Activated CD4-positive, alpha-beta memory T cell treated with anti-CD3 and anti-CD28 coated beads, Interleukin-2, amount 10 ng/mL, durations not matched to agents 7 days and 5 days (primary cell): ENCODE data around the gene F7. TPM values are rescaled to one million over a fixed set of nuclear protein-coding genes. Genes with fewer than 3 reads are reported as not detected.

Experiments
- CTCF ChIA-PET: fragments of 350-600 bp; sonication (Branson Sonifier 250); formaldehyde crosslinking; loops from one replicate; lab custom pipeline; 2021; ENCODE audit warnings: antibody characterized with exemption, inconsistent platforms; lab: Charles Lee
- POLR2A ChIA-PET: fragments of 350-600 bp; sonication (Branson Sonifier 250); formaldehyde crosslinking; loops from one replicate; lab custom pipeline; 2021; ENCODE audit warnings: antibody characterized with exemption; lab: Charles Lee
- DNase-seq: peaks from one replicate; pipeline ENCODE4 v3.0.0-alpha.2; 2020
- H3K27ac Mint-ChIP-seq: one replicate; pipeline ENCODE4 v1.8.0; 2021; ENCODE audit warnings: mild to moderate bottlenecking, mixed read lengths
- H3K27me3 Mint-ChIP-seq: one replicate; pipeline ENCODE4 v1.8.0; 2021; ENCODE audit warnings: mixed read lengths
- H3K36me3 Mint-ChIP-seq: one replicate; pipeline ENCODE4 v1.8.0; 2021; ENCODE audit warnings: low read depth, mixed read lengths
- H3K4me1 Mint-ChIP-seq: one replicate; pipeline ENCODE4 v1.8.0; 2021; ENCODE audit warnings: mixed read lengths
- H3K4me3 Mint-ChIP-seq: one replicate; pipeline ENCODE4 v1.8.0; 2021; ENCODE audit warnings: mild to moderate bottlenecking, mixed read lengths
- H3K9me3 Mint-ChIP-seq: one replicate; pipeline ENCODE4 v1.8.0; 2021; ENCODE audit warnings: mixed read lengths
- total RNA-seq, 2 experiments: library from RNA; stranded (reverse); gene quantifications; one replicate each; pipeline ENCODE4 v1.2.3, GENCODE V29; 2021

Gene F7
- total RNA-seq, 2 experiments from 2014 or later = not detected

DNA sequence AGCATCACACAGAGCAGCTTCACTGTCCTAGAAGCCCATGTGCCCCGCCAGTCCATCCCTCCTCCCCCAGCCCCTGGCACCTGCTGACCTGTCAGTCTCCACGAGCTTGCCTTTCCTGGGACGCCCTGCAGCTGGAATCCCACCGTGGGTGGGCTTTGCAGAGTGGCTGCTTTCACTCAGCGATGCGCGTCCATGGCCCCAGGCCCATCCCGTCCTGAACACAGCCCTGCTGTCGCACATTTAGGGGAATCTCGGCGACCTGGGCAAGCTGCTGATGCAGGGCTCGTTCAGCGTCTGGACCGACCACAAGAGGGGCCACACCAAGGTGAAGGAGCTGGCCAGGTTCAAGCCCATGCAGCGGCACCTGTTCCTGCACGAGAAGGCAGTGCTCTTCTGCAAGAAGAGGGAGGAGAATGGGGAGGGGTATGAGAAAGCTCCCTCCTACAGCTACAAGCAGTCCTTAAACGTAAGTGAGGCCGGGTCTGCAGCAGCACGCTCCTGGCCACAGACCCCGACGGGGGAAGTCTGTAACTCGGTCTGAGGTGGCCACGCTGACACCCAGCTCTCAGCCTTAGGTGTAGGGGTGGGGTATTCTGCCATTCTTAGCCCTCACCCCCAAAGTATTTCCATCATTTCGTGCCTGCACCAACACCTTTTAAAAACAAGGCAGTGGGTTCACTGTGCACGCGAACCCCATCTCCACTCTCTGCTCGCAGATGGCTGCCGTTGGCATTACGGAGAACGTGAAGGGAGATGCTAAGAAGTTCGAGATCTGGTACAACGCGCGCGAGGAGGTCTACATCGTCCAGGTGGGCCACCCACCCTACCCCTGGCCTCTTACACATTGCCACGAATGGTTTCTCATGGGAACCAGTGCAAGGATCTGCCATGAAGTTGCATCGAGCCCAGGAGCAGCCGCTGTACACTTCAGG is 18.3 kb upstream of the F7 start:
- no peak overlapping the region for H3K27ac Mint-ChIP-seq
- CTCF ChIA-PET = no interaction called here

DNA sequence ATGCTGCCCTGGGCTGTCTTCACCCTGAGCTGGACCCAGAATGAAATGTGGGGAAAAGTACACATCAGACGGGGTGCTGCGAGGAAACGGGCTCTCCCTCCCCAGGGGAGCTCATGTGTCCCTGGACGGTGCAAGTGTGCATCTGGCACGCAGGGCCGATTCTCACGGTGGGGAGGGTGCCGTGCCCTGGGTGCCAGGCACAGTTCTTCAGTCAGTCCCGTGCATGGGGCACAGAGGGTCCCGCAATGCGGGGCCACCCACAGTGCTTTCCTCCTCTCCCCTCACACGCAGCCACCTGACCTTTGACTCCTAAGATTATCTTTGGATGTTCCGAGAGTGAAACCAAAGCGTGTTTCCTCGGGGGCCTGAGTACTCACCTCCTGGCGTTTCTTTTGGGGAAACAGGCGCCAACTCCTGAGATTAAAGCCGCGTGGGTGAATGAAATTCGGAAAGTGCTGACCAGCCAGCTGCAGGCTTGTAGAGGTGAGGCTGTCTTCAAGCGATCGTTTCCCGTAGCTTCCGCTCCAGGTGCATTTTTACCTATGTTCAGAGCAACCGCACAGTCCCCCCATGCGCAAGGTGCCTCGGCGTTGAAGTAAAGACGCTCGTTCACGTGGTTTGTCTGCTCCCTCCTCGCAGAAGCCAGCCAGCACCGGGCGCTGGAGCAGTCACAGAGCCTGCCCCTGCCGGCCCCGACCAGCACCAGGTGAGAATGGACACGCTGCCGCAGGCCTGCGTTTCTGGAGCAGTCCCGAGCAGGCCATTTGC is 17.5 kb upstream of the F7 start:
- Mint-ChIP-seq H3K27me3 (no peaks in the 10 kb centered on the region), H3K27ac (no peak overlapping the region), H3K4me3 (no peak overlapping the region), H3K9me3 (no peaks in the 10 kb centered on the region), H3K4me1 (no peaks in the 10 kb centered on the region), H3K36me3 (no peaks in the 10 kb centered on the region)
- no peak for DNase-seq
- CTCF ChIA-PET = no interaction called here
- POLR2A ChIA-PET = no interaction called here

More for the DNA sequence above, 18.3 kb upstream of the F7 start:
- Mint-ChIP-seq H3K9me3 (no peaks in the 10 kb centered on the region), H3K27me3 (no peaks in the 10 kb centered on the region), H3K4me3 (no peak overlapping the region), H3K36me3 (no peaks in the 10 kb centered on the region), H3K4me1 (no peaks in the 10 kb centered on the region)
- POLR2A ChIA-PET = no interaction called here
- no peak for DNase-seq

DNA sequence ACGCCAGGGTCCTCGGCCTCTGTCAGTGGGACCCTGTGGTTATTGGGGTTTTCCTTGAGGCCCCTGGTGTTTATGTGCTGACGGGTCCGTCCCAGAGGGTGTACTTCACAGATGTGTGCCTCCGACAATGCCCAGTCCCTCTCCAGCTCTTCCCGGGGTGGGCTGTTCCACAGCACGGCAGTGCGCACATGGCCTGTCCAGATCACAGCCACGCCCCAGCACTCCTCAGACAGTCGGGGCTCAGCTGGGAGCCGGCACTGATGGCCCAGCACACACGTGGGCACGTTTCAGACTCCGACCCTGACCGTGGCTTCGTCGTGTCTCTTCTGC is 16.9 kb upstream of the F7 start:
- DNase-seq = no peak
- Mint-ChIP-seq H3K27me3 (no peaks in the 10 kb centered on the region), H3K9me3 (no peaks in the 10 kb centered on the region), H3K36me3 (no peaks in the 10 kb centered on the region), H3K27ac (no peak overlapping the region), H3K4me3 (no peak overlapping the region), H3K4me1 (no peaks in the 10 kb centered on the region)
- POLR2A ChIA-PET = no interaction called here
- CTCF ChIA-PET = no interaction called here

DNA sequence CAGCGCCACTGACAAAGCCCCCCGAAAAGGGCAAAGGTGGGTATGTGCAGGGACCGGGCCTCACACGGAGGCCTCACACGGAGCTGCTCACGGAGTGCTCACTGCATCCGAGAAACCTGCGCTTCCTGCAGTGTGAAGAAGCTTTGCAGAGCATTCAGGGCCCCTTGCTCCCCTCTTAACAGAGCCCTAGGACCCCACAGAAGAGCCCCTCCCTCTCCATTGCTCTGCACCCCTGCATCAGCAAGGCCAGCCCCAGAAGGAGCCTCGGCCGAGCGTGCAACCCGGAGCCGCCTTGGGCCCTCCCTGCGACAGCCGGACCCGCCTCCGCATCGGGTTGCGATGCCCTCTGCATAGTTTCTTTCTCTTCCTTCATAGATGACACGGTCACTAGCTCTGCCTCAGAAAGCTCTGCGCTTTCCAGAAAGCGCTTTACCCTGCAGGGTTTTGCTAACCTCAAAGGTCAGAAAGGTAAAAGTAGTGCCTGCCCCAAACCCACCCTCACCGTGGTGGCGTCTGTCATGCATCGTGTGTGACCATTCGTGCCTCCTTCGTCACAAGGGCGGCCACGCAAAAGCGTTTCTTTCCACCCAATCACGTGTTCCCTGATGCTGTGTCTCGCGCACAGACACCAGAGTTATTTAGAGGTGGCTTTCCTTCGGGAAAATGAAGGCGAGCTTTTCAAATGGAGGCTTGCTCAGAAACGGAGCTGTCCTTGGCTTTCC is 15.7 kb upstream of the F7 start:
- no peaks in the 10 kb centered on the region for H3K27me3 Mint-ChIP-seq
- H3K9me3 Mint-ChIP-seq = no peaks in the 10 kb centered on the region
- H3K4me3 Mint-ChIP-seq = no peak overlapping the region
- POLR2A ChIA-PET = no interaction called here
- H3K4me1 Mint-ChIP-seq = no peaks in the 10 kb centered on the region
- CTCF ChIA-PET = no interaction called here
- DNase-seq = no peak
- no peaks in the 10 kb centered on the region for H3K36me3 Mint-ChIP-seq
- H3K27ac Mint-ChIP-seq = no peak overlapping the region

DNA sequence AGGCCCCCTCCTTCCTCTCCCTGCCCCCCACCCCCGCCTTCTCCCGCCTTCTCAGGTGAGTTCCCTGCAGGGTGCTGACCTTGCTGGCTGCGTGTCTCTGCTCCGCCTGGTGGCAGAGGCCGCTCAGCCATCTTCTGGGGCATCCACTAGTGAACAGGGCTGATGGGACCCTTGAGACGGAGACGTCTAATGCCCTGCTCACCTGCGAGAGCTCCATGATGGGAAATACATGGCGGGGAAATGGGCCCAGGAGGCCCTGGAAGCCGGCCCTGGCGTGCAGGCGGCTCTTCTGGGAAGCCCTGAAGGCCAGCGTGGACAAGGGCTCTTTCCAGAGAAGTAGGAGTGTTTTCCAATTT is 15.2 kb upstream of the F7 start:
- H3K27me3 Mint-ChIP-seq = no peaks in the 10 kb centered on the region
- ChIA-PET POLR2A (no interaction called here), CTCF (no interaction called here)
- H3K4me1 Mint-ChIP-seq = no peaks in the 10 kb centered on the region
- no peaks in the 10 kb centered on the region for H3K9me3 Mint-ChIP-seq
- no peak overlapping the region for H3K4me3 Mint-ChIP-seq
- no peaks in the 10 kb centered on the region for H3K36me3 Mint-ChIP-seq
- DNase-seq = no peak
- H3K27ac Mint-ChIP-seq = no peak overlapping the region

DNA sequence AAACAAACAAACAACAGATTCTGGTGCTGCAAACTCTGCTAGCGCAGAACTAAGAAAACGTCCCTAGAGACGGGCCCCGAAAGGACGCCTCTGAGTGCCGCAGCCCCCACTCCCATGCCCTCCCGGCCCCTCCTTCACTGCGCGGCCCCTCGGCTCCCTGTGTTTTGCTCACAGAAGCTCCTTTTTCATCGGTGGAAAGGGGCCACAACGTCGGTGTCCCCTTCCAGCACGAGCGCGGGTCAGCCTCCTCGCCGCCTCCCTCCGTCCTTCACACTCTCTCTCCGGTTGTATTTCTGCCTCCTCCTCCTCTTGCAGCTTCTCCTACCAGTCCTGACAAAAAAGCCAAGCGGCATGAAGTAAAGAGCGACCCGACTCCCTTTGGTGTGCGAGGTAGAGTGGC is 14.8 kb upstream of the F7 start:
- no peaks in the 10 kb centered on the region for H3K9me3 Mint-ChIP-seq
- no peak overlapping the region for H3K27ac Mint-ChIP-seq
- H3K36me3 Mint-ChIP-seq = no peaks in the 10 kb centered on the region
- no peaks in the 10 kb centered on the region for H3K27me3 Mint-ChIP-seq
- DNase-seq = no peak
- ChIA-PET POLR2A (no interaction called here), CTCF (no interaction called here)
- H3K4me3 Mint-ChIP-seq = no peak overlapping the region
- H3K4me1 Mint-ChIP-seq = no peaks in the 10 kb centered on the region

DNA sequence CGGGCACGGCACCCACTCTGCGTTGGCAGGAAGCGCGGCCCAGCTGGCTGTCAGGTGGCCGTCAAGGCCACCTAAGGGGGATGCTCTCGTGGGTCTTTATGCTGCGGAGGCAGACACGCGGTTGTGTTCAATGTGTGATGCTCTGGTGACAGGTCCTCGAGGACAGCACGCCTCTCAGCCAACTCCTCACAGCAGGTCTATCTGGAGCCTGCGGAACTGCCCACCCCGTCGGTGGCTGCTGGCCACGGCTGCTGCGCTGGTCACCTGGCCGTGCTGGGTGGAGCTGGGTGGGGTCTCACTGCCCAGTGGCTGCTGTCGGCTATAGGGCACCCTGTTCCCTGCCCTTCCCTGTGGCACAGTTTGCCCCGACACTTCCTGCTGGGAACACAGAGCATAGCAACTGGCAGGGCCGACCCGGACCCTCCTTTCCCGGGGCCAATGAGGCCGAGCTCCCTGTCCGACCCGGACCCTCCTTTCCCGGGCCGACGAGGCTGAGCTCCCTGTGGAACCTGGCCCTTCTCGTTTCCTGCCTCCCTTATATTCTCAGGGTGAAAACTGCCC is 14.3 kb upstream of the F7 start:
- CTCF ChIA-PET = no interaction called here

DNA sequence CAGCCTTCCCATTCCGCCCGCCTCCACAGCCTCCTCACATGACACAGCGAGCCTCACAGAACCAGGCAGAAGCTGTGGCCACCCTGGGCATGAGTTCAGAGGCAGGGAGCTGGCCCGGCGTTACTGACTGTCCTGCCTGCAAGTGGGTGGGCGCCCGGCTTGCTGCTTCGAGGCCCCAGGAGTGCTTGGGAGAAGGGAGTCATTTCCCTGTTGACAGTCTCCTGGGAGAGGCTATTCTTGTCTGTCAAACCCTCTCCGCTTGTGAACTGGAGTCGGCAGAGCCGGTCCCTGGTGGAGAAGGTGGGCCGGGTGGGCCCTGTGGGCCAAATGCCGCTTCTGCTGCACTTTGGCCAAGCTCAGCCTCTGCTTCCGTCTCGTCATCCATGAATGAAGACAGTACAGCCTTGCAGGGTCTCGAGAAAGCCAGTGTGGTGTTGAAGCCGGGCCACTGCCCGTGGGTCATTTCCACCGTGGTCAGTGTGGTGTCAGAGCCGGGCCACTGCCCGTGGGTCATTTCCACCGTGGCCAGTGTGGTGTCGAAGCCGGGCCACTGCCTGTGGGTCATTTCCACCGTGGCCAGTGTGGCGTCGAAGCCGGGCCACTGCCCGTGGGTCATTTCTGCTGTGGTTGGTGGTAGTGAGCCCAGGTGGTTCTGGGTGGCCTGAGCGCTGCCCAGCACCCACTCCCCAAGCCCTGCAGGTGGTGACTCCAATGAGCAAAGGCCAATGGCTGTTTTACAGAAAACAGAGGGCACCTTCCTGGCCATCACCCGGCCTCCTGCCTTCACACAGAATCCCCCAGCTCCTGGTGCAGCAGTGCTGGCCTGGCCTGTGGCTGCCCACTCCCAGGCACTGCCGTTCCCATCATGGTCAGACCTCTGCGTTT is 13.5 kb upstream of the F7 start:
- Mint-ChIP-seq H3K36me3 (no peaks in the 10 kb centered on the region), H3K9me3 (no peaks in the 10 kb centered on the region), H3K4me3 (no peak overlapping the region), H3K27me3 (no peaks in the 10 kb centered on the region), H3K27ac (no peak overlapping the region), H3K4me1 (no peaks in the 10 kb centered on the region)
- ChIA-PET POLR2A (no interaction called here), CTCF (no interaction called here)
- DNase-seq = no peak

More for the DNA sequence above, 14.3 kb upstream of the F7 start:
- no peak for DNase-seq
- no peak overlapping the region for H3K27ac Mint-ChIP-seq
- no peaks in the 10 kb centered on the region for H3K4me1 Mint-ChIP-seq
- H3K4me3 Mint-ChIP-seq = no peak overlapping the region
- POLR2A ChIA-PET = no interaction called here
- H3K27me3 Mint-ChIP-seq = no peaks in the 10 kb centered on the region
- no peaks in the 10 kb centered on the region for H3K9me3 Mint-ChIP-seq
- H3K36me3 Mint-ChIP-seq = no peaks in the 10 kb centered on the region

DNA sequence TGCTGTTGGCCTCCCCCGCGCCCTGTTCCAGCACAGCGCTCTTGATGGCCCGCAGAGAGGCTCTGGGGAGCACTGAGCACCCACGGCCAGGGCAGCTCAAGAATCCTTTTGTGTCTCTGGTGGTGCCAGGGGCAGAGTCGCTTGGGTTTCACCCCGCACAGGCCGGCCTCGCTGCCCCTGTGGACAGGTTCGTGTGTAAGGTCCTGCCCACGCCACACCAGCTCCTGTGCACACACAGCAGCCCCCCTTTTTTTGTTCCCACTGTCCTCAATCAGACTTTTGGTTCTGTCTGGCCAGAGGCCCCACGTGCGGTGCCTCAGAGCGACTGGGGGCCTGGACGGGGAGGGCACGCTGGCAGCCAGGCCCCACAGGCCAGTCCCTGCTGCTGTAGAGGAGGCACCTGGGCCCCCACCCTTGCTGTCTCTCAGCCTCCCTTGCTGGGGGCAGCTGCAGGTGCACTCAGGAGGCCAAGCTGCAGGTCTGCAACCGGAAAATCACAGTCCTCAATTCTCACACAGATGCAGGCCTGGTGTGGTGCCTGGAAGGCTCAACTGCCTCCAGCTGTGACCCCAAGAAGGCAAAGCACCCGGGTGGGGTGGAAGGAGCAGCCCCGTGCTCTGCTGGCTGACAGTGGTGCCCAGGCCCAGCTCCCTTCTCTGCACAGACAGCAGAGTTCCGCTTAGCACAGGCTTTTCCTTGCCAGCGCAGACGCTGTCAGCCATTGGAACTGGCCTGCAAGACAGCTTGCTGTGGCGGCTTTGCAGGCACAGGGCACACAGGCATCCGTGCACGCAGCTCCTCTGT is 12.6 kb upstream of the F7 start:
- DNase-seq = no peak
- Mint-ChIP-seq H3K9me3 (no peaks in the 10 kb centered on the region), H3K36me3 (no peaks in the 10 kb centered on the region), H3K27me3 (no peaks in the 10 kb centered on the region), H3K4me1 (no peaks in the 10 kb centered on the region), H3K27ac (no peak overlapping the region), H3K4me3 (no peak overlapping the region)
- POLR2A ChIA-PET = no interaction called here
- CTCF ChIA-PET = no interaction called here

DNA sequence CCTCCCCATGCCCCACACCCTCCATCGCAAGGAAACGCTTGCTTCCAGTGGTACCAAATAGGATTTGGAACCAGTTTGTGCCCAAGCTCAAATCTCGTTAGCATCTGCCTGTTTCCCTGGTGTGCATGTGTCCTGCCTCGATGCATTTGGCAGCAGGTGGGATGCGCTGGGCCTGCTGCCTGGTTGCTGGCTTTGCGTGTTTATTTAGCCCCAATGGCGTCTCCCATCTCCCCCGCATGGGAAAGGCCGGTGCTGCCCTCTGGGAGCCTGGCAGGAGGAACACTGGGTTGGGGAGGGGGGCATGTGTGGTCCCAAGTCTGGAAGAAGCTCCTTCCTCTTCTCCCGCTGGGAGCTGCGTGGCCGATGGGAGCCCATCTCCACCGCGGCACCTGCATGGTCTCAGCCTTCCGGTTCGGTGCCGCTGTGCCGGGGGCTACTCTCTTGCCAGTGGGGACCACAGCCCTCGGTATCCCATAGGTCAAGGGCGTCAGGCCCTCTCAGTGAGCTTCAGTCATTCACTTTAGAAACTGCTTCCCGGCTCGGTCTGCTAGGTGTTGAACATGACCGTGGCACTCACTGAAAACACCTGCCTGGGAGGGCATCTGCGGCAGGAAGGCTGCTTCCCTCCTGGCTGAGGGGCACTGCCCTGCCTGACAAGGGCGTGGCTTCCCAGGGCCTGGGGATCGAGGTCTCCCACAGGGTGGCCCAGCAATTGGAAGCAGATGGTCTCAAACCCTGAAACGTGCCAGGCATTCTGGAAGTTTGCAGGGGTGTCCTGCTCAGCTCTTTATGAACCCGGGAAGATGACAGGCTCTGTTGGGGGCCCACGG is 11.8 kb upstream of the F7 start:
- ChIA-PET CTCF (no interaction called here), POLR2A (no interaction called here)
- H3K4me3 Mint-ChIP-seq = no peak overlapping the region
- DNase-seq = no peak
- no peaks in the 10 kb centered on the region for H3K4me1 Mint-ChIP-seq
- no peaks in the 10 kb centered on the region for H3K9me3 Mint-ChIP-seq
- no peak overlapping the region for H3K27ac Mint-ChIP-seq
- no peaks in the 10 kb centered on the region for H3K36me3 Mint-ChIP-seq
- H3K27me3 Mint-ChIP-seq = no peaks in the 10 kb centered on the region

DNA sequence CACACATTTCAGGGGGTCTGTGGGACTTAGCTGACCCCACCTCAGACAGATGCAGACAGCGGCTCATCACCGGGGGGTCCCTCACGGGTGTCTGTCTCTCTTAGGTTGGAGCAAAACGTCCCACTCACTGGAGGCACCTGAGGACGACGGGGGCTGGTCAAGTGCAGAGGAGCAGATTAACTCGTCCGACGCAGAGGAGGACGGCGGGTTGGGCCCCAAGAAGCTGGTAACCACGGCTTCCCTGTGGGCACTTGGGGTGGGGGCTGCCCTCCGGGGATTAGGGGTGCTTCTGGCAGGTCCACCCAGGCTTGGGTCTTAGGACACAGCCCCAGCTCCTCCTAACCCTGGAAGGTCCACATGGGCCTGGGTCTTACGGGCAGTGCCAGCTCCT is 11.2 kb upstream of the F7 start:
- POLR2A ChIA-PET = no interaction called here
- Mint-ChIP-seq H3K4me1 (no peaks in the 10 kb centered on the region), H3K4me3 (no peak overlapping the region), H3K36me3 (no peaks in the 10 kb centered on the region), H3K27me3 (no peaks in the 10 kb centered on the region), H3K9me3 (no peaks in the 10 kb centered on the region), H3K27ac (no peak overlapping the region)
- DNase-seq = no peak
- CTCF ChIA-PET = no interaction called here
